Peyer's patch (tissue), 4 donors: ENCODE results near the gene CLNK. TPM values are rescaled to one million over a fixed set of nuclear protein-coding genes. Genes with fewer than 3 reads are reported as not detected.

Source experiments
- DNase-seq, 3 donors: peaks; one replicate each; pipeline ENCODE4 v3.0.0-alpha.2; 2017 to 2019
- H3K27ac ChIP-seq, 4 donors: fragments of 200-600 bp; sonication (generic); one replicate each; pipeline ENCODE4 v1.5.1; 2016 to 2019
- H3K27me3 ChIP-seq, 2 donors: fragments of 200-600 bp; sonication (generic); one replicate each; pipeline ENCODE4 v1.5.1; 2019
- H3K36me3 ChIP-seq, 3 donors: fragments of 200-600 bp; sonication (generic); one replicate each; pipeline ENCODE4 v1.5.1; 2016 to 2019
- H3K4me1 ChIP-seq, 4 donors: fragments of 200-600 bp; sonication (generic); one replicate each; pipeline ENCODE4 v1.5.1; 2016 to 2019
- H3K4me3 ChIP-seq, 4 donors: fragments of 200-600 bp; sonication (generic); 1 replicate in 3 of 4; 2 replicates in 1 of 4; pipeline ENCODE4 v1.5.1; 2016 to 2019; ENCODE audit warnings: mild to moderate bottlenecking in 1 of 4
- H3K9me3 ChIP-seq, 4 donors: fragments of 200-600 bp; sonication (generic); one replicate each; pipeline ENCODE4 v1.5.1; 2016 to 2019; ENCODE audit warnings: mild to moderate bottlenecking in 1 of 4
- POLR2A ChIP-seq, 2 donors: fragments of 450-650 bp; IDR thresholded peaks; one replicate each; pipeline ENCODE4 v1.5.1; 2017; ENCODE audit warnings: antibody characterized with exemption in 2 of 2, mild to moderate bottlenecking in 2 of 2, moderate library complexity in 2 of 2
- total RNA-seq, 4 donors: library from RNA; depleted of rRNA; stranded (reverse); fragments of >200 nt; gene quantifications; one replicate each; pipeline ENCODE4 v1.1.0, GENCODE V29; 2016
- TF ChIP-seq, protein P1 (sequence below), 6 experiments: fragments of 450-650 bp in 4 of 6; fragments of 200-600 bp in 2 of 6; sonication (generic) in 1 of 6; IDR thresholded peaks; one replicate each; pipeline ENCODE4 v1.5.1; 2017 to 2019; ENCODE audit warnings: antibody characterized with exemption in 6 of 6, mild to moderate bottlenecking in 3 of 6, moderate library complexity in 1 of 6

CLNK gene
- total RNA-seq, 4 donors from 2014 or later: 0.13 to 4.1 TPM; not detected in 2

DNA sequence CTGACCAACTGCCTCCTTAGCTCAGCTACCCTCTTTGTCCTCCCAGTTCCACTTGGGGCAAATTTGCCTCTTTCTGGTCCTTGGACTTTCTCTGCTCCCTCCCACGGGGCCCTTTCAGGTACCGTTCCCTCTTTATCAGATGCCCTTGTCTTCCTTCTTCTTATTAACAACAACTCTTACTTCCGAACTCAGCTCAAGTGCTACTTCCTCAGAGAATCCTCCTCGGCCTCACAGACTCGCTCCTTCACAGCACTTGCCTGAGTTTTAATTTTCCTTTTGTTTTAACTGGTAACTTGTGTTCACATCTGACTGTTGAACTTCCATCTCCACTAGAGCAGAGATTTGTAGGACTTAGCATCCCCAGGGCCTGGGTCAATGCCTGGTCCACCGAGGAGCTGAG lies 85.7 kb downstream of the CLNK start:
- Histone ChIP-seq H3K36me3 (no peaks in the 10 kb centered on the region), H3K27me3 (no peaks in the 10 kb centered on the region), H3K4me1 (no peaks in the 10 kb centered on the region), H3K27ac (no peak overlapping the region), H3K4me3 (no peak overlapping the region), H3K9me3 (no peaks in the 10 kb centered on the region)
- TF ChIP-seq, protein P1, sequence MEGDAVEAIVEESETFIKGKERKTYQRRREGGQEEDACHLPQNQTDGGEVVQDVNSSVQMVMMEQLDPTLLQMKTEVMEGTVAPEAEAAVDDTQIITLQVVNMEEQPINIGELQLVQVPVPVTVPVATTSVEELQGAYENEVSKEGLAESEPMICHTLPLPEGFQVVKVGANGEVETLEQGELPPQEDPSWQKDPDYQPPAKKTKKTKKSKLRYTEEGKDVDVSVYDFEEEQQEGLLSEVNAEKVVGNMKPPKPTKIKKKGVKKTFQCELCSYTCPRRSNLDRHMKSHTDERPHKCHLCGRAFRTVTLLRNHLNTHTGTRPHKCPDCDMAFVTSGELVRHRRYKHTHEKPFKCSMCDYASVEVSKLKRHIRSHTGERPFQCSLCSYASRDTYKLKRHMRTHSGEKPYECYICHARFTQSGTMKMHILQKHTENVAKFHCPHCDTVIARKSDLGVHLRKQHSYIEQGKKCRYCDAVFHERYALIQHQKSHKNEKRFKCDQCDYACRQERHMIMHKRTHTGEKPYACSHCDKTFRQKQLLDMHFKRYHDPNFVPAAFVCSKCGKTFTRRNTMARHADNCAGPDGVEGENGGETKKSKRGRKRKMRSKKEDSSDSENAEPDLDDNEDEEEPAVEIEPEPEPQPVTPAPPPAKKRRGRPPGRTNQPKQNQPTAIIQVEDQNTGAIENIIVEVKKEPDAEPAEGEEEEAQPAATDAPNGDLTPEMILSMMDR (IDR thresholded peaks at IDR 0.05): no peak
- TF ChIP-seq POLR2A (IDR thresholded peaks at IDR 0.05): no peak
- no peak for DNase-seq

DNA sequence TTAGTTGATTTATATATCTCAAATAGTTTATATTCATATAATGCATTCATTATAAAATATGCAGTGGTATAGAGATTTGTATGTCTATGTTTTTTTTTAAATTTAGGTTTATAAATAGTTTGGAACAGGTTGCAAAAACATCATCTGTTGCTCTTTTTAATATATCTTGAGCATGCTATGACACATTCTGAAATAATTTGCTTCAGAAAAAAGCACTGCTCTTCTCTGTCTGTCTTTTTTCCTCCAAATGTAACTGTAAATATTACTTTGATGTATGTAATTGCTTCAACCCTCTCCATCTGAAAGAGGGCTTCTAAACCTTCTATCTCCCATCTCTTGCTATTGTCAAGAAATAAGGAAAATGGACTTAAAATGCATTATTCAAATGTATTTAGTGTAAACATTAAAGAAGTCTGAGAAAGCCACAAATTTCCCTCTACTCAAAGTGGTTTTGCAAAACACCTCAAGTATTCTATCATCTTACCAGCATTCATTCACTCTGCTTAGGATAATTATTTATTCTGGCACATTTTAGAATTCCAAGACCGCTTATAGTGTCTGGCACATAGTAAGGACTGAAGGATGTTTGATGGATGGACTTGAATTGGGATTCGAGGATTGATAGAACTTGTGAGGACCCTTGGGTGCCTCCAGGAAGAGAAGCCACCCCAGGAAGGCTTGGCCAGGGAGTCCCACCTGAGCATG lies 87.8 kb downstream of the CLNK start:
- Histone ChIP-seq H3K27me3 (no peaks in the 10 kb centered on the region), H3K4me1 (no peaks in the 10 kb centered on the region), H3K9me3 (no peaks in the 10 kb centered on the region), H3K36me3 (no peaks in the 10 kb centered on the region), H3K4me3 (no peak overlapping the region), H3K27ac (no peak overlapping the region)
- TF ChIP-seq POLR2A (IDR thresholded peaks at IDR 0.05): no peak
- TF ChIP-seq, protein P1 (IDR thresholded peaks at IDR 0.05): no peak
- DNase-seq: no peak

DNA sequence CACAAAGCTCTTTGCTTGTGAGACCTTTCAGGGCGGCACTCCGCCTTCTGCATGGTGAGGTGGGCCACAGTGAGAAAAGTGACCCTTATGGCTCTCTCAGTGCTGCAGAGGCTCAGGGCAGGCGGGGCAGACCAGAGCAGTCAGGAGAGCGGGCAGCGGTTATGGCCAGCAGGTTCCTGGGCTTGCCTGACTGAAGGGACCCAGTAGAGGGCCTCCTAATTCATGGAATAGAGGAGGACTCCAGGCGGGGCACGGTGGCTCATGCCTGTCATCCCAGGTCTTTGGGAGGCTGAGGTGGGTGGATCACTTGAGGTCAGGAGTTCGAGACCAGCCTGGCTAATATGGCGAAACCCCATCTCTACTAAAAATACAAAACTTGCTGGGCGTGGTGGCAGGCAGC lies 91.4 kb downstream of the CLNK start:
- Histone ChIP-seq H3K9me3 (no peaks in the 10 kb centered on the region), H3K4me1 (no peaks in the 10 kb centered on the region)
- TF ChIP-seq, protein P1 (IDR thresholded peaks at IDR 0.05): no peak
- no peak for TF ChIP-seq POLR2A (IDR thresholded peaks at IDR 0.05)

DNA sequence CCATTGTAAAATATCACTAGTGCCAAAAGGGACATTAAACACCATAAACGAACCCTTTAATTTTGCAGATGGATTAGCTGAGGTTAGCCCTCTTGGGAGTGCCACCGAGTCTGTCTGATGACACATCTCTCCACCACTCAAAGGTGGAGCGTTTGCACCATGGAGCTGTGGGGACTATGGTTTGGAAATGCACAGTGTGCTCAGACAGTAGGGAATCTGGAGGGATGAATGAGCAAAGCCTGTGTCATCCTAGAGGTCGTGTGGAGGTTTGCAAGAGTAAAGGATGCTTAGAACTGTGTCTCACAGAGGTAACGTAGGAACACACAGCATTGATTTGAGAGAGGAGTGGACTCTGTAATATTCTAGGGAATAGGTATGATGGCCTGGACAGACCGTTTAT lies 93.7 kb downstream of the CLNK start:
- Histone ChIP-seq H3K36me3 (no peaks in the 10 kb centered on the region), H3K4me1 (no peaks in the 10 kb centered on the region), H3K4me3 (no peak overlapping the region), H3K9me3 (no peaks in the 10 kb centered on the region), H3K27me3 (no peaks in the 10 kb centered on the region), H3K27ac (no peak overlapping the region)
- DNase-seq: no peak
- TF ChIP-seq, protein P1 (IDR thresholded peaks at IDR 0.05): no peak
- TF ChIP-seq POLR2A (IDR thresholded peaks at IDR 0.05): no peak

More for the DNA sequence above, 91.4 kb downstream of the CLNK start:
- no peak overlapping the region for H3K4me3 ChIP-seq
- H3K36me3 ChIP-seq: no peaks in the 10 kb centered on the region
- H3K27me3 ChIP-seq: no peaks in the 10 kb centered on the region
- no peak overlapping the region for H3K27ac ChIP-seq
- no peak for DNase-seq

DNA sequence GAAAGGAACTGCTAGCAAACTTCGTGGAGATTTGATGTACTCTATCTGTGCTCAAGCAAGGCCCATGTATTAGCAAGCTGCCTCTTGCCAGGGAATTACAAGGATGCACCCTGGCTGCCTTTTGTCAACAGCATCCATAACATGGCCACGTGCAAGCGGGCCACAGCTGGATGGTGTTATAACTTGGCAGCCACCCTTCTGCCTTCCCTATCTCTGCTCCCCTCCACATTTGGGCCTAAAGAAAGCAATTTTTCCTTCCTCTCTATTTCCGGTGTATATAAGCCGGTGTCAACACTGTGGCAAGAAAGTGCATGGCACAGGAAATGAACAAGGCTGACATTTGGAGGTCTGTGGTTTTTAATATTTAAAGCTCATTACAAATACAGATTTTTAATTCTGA lies 94.8 kb downstream of the CLNK start:
- H3K4me1 ChIP-seq: no peaks in the 10 kb centered on the region
- no peaks in the 10 kb centered on the region for H3K9me3 ChIP-seq
- H3K36me3 ChIP-seq: no peaks in the 10 kb centered on the region
- no peak for TF ChIP-seq POLR2A (IDR thresholded peaks at IDR 0.05)
- TF ChIP-seq, protein P1 (IDR thresholded peaks at IDR 0.05): no peak
- no peak overlapping the region for H3K27ac ChIP-seq
- no peak for DNase-seq
- H3K4me3 ChIP-seq: no peak overlapping the region
- H3K27me3 ChIP-seq: no peaks in the 10 kb centered on the region
